HG03457 (cell line): ENCODE measurements around the gene MINDY4.

Source experiments
- ATAC-seq: cut with Tn5 transposase; IDR thresholded peaks from one replicate; pipeline ENCODE4 v1.9.1; 2021; ENCODE audit warnings: moderate number of reproducible peaks; ENCODE audit not compliant: unreplicated experiment

MINDY4 gene

DNA sequence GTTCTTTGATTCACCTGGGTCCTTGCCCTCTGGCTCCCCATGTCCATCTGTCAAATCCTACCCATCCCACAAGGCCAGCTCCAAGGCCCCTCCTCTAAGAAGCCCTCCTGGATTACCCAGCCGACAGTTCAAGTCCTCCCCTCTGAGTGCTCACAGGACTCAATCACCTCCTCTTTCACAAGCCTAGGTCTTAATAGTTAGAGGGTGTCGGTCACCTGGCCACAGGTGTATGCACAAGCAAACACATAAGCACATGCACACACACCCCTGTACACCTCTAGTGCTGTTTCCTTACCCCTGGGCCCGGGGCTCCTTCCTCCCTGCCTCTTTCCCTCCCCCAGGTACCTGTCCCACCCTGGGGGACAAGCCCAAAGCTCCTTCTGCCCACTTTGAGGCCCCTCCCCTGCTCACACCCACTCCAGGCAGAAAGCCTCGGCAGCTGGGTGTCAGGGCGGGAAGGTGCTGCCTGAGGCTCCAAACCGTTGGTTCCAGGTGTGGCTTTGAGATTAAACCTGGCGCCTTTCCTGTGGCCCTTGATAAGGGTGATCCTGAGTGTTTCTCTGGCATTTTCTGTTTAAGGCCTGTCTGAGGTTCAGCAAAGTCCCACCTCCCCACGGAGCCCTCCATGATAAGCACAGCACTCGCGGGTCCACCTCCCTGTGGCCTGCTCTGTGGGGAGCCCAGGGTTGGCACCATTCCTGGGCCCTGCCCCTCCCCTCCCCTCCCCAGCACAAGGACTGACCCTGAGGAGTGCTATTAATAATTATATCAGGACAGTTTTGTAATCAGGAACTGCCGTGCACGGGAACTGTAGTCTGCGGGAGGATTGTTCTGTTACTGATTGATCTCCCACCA, 125.8 kb downstream of the MINDY4 start:
- no peak for ATAC-seq

DNA sequence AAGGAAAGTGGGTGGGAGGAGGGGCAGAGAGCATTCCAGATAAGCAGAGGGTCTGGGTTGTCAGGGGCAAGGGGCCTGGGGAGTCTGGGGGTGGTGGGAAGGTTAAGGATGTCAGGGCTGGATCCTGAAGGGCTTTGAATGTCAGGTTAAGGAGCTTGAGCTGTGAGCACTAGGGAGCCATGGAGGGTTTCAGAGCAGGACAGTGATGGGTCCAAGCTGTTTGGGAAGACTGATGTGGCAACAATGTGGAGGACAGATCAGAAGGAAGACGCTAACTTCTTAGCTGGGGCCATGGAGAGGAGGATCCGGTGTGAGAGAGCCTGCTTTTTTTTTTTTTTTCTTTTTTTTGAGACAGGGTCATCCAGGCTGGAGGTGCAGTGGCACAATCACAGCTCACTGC, 126.6 kb downstream of the MINDY4 start:
- ATAC-seq: no peak

DNA sequence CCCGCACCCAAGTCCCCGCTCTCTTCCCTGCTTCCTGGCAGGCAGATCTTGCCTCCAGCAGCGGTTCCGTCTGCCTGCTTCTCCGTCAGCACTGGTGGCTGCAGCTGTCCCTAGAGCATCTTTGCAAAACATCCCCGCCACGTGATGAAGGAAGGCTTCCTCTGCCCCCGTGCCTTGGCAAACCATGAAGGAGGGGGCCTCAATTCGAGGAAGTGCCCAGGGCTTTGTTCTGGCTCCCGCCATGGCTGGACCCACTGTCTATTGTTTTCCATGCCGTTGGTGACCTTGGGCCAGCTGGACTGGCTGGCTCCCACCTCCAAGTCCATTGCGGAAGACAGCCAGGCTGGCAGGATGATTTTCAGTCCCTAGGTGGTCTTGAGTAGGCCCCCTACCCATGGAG, 127.2 kb downstream of the MINDY4 start:
- no peak for ATAC-seq

DNA sequence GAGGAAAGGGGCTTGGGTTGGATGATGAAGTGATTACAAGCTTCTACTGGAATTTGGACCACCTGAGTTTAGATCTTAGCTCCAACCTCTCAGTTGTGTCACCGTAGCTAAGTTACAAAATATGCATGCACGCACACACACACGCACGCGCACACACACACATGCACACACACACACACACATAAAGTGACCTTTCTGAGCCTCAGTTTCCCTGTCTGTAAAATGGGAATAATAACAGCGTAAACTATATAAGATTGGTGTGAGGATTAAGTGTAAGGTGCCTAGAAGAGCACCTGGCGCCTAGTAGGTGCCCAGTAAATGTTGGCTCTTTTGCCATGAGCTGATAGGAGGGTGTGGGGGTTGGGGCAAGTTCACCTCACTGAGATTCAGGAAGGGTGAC, 127.8 kb downstream of the MINDY4 start:
- no peak for ATAC-seq

DNA sequence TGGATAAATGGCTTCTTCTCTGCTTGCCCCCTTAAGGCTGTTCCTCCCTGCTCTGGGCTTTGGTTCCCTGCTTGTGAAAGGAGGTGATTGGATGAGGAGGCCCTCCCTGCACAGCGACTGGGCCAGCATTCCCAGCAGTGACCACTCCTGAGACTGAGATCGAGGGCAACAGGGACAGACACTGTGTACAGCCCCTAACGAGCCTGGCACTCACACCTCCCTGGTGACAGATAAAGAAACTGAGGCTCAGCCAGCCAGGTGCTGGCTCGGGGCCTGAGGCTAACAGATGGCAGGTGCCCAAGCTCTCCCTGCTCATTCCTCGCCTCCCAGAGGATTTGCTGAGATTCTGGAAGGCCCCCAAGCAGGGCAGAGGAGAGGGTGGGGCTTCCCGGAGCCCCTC, 128.4 kb downstream of the MINDY4 start:
- ATAC-seq: no peak

DNA sequence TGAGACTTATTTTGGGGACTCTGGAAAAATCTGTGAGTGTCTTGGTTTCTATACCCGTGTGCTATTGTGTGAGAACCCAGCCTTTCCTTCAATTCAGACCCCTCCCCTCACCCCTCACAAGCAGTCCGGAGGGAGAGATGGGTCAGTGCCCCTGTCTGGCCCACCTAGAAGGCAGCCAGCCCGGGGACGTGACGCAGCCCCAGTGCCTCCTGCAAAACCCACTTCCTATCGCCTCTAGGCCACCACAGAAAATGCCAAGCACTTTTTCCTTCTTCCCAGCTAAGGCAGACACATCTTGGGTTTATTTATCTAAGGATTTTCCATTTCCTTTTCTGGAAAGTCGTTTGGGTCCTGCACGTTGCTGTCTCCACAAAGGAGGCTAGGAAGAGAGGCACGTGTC, 128.8 kb downstream of the MINDY4 start:
- ATAC-seq: no peak

DNA sequence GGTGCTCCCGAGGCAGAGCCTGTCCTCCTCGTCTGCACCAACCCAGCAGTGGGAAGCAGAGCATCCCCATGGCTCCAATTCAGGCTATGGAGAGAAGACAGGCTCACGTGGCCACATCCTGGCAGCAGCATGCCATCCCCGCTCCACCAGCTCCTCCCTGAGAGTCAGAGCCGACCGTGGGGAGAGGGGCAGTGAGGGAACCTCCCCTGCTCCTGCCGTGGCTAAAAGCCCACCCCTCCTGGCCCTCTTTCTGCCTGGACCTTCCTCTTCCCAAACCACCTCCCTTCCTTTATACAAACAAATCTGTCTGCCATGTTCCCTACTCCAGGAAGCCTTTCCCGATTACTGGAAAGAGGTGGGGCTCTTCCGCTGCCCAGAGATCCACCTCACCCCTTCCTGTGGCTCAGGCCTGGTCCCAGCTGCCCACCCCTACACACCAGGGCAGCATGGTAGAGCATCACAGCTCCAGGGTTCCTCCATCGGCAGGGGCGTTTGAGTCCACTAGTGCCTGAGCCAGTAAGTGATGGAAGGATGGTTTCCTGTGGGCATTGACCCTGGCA, 129.7 kb downstream of the MINDY4 start:
- no peak for ATAC-seq

DNA sequence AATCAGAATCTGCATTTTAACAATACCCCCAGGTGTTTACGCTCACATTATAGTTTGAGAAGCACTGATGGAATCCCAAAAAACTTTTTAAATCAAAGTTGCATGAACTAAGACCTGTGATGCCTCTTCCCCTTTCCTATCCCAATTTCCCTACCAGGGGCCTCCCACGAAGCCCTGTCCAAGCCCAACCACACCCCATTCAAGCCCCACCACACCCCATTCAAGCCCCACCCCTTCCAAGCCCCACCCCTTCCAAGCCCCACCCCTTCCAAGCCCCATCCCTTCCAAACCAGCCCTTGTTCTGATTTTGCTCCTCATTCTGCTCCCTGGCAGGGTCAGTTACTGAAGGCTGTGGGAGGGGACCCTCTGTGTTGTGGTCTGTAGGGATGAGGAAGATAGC, 130.6 kb downstream of the MINDY4 start:
- no peak for ATAC-seq

DNA sequence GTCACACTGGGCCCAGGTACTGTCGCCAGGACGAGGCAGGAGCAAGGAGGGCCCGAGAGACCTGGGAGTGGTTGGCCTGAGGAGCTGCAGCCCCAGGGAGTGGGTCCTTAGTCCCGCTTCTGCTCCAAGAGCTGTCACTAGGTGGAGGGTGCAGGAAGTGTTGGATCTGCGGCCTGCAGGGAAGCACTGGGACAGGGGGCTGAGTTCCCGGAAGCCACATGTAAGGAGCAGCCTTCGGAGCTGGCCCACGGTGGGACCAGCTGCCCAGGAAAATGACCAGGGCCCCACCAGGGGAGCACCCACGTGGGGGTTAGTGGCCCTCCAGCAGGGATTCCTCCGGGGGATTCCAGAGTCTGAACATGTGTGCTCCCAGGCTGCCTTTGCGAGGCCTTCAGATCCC, 131.2 kb downstream of the MINDY4 start:
- ATAC-seq: no peak

DNA sequence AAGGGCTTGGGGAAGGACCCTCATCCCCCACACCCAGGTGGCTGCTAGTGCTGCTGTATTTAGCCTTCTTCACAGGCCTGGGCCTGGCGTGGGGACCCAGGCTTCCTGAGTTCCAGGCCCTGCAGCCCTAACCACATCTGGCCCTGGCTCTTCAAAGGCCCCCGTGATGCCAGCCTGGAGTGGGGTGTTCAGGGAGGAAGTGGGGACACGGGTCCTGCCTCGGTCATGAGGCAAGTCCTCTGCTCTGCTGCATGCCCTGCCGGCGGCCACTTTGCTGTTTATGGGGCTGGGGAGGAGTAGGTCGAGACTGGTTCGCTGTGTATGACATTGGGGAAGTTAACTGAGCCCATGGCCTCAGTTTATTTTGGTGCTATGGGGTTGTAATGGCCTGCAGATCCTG, 131.9 kb downstream of the MINDY4 start:
- ATAC-seq: no peak

DNA sequence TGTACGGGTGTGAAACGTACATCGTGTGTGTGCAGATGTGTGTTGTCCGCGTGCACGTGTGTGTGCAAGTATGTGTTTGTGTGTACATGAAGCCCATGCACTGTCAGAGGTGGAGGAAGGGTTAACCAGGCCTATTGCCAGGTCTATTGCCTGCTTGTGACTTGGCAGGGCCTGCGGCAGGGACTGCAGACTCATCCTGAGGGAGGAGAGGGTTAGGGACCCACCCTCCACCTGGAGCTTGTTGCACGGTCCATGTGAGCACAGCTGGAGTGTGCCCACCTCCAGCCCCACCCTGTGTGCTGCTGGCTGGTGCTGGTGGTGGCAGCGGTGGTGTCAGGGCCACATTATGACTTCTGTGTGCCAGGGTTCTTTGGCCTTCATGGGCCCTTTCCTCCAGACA, 133.3 kb downstream of the MINDY4 start:
- no peak for ATAC-seq

DNA sequence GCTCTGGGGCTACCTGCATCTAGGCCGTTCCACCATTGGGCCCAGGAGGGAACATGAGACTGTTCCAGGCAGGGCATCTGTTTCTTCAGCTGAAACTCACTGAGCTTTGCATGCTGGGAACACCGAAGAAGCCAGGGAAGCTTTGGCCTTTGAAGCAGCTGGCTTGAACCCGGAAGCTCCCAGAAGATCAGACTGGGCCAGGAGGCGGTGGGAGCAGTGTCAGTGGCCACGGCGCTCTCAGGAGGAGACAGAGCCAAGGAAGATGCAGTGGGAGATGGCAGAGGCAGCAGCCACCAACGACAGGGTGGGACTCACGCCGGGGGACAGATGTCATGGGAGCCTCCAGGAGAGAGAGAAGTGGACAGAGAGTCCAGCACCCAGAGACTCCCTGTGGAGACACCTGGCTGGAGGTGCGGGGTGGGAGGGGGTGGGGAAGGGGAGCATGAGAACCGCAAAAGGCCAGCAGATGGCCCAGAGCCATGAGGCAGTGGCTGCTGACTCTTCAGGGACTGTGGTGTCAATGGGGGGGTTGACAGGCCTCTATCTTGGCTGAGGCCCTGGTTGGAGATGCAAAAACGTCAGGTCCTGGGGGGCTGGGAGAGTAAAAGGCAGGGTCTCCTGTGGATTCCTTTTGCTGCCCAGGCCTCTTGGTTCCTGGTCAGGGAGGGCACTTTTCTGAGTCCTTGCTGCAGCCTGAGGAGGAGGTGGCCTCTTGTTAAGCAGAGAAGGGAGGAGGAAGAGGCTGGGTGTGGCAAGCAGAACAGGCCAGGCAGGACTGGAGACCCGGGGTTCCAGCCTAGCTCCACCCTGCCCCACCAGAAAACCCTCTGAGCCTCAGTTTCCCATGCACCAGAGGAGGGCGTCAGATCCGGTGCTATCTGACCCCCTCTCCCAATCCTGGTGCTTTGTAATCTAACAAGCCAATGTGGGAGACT, 134.1 kb downstream of the MINDY4 start:
- no peak for ATAC-seq

DNA sequence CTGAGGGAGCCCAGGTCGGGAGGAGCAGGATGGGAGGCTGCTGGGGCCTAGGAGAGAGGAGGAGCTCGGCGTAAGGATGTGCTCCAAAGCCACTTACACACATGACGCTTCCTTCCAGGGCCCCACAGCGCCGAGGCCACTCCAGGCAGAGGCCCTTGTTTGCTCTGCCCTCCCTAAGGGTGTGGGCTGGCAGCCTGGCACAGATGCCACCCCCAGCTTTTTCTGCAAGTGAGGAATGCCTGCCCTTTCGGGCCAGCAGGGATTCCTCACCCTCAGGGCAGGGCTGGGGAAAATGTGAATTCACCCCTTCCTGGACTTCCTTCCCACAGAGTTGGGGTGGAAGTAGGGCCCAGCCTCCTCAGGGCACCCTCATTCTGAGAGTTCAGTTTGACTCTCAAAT, 134.8 kb downstream of the MINDY4 start:
- no peak for ATAC-seq

DNA sequence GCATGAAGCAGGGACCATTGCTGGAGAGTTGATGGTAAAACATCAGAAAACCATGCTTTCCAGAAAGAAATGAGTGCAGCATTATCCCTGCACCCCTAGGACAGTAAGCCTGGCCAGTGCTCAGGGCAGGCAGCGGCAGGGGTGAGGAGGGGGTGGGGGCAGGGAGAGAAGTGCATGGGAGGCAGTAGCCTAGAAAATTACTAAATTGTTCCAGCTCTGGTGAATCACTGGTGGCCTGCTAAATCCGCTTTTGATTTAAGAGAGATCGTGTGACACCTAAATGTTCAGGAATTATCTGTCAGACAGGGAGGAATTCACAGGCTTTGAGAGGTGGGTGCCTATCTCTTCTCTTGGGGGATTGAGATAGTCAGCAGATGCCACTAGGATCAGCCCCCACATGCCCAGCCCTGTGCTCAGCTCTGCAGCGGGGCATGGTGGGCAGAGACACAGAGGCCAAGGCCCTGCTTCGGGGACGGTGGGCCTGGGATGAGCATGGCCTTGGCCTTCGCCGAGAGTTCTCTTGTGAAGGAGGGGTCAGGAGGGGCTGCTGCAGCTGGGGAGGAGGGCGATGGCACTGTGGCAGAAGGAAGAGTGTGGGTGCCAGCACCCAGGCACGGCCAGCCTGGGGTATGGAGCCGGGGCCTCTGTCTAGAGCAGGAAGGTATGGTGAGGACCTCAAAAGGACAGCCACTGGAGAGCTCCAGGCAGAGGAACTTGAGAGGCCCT, 135.5 kb downstream of the MINDY4 start:
- ATAC-seq: no peak

DNA sequence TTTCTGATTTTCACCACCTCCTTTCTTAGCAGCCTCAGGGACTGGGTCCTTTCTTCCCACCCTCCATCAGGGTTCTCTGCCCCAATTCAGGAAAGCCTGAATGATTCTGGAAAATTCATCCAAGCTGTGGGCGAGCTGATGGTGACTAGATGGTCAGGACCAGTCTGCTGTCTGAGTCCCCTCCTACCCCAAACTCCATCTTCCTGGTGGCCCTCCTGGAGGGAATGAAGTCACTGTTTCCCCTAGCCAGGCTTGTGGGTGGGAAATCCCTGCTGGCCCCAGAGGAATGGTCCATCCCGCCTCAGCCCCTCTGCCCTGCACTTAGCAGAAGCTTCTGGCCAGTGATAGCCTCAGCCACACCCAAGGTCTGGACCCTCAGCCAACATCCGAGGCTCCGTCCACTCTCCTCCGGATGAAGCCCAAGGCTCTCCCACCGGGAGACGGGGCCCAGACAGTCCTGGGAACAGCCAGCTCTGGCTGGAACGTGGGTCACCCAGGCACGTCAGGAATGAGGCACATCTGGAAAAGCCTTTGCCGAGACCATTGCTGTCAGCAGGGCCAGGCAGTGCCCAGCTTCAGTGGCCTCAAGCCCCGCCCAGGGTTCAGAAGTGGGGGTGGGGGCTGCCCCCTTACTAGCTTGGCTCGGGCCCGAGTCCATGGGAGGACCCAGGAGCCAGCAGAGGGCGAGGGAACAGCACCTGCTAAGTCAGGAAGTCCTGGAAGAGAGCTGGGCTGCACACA, 136.5 kb downstream of the MINDY4 start:
- no peak for ATAC-seq

DNA sequence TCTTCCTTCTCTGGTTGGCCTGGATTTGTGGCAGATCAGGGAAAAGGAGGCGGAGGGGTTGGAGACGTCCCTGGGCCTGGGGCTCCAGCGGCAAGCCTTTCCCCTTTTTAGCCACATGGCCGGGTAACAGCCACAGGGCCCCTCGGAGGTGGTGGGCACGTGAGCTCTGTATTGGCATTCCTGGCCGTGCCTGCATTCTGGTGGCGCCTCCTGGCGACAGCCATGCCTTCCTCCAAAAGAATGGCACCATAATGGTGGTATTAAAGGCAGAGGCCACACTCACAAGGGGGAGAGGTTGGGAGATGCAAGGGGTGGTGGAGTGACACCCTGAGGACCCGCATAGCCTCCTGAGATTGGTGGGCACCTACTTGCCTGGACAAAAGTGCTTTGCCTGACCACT, 137.5 kb downstream of the MINDY4 start:
- ATAC-seq: no peak

DNA sequence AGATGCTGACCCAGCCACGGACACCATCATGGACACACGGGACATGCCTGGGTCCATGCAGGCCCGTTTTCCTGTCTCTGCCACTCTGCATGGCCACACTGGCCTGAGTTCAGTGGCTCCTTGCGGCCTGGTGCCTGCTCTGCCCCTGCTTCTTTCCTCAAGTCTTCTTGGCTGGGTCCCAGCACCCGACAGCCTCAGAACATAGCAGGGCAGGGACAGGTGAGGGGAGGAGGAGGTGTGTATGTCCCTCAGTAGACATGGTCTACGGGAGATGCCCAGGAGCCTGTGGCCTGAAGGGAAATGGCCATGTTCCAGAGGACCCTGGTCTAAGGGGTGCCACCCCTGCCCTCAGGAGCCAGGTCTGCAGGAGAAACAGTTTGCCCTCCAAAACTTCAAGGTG, 138.2 kb downstream of the MINDY4 start:
- no peak for ATAC-seq

DNA sequence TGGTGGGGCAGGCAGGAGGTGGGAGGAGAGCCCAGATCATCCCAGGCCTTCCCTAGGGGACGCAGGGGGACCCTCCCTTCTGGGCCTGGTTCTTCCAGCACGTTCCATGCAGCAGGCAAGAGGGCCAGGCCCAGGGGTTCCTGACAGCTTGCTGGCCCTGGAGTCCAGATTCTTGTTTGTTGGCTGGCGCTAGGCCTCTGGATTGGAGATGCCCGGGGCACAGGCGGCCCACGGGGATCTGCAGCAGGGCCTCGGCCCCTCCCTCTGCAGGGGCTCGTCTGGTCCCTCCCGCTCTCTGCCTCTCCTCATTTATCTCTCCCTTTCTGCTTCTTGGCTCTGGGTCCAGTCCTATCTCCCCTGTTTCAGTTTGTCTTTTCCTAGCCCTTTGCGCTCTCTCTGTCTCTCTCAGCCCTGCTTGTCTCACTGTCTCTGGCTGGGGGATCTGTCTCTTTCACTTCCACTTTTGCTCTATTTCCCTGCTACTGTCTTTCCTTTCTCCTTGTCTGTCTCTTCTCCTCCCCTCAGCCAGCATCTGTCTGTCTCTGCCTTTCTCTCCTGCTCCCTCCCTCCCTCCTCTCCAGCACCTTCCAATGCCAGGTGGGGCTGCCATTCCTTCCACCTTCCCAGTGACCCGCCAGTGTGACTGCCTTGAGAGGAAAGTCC, 139.3 kb downstream of the MINDY4 start:
- no peak for ATAC-seq

DNA sequence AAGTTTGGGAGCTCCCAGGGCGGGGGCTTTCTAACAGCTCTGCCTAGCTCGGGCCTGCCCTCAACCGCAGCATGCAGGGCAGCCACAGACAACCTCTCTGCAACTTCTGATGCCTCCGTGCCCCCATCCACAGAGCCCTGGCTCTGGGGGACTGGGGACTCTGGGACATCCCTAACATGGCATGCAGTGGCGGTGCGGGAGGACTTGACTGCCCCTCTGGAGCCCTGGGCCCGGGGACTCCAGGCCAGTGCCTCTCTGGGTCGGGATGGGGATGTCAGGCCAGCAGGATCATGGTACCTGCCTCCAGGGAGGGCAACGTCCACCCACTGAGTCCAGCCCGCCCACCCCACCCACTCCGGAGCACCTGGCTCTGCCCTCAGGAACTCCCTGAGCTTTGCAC, 139.9 kb downstream of the MINDY4 start:
- no peak for ATAC-seq

DNA sequence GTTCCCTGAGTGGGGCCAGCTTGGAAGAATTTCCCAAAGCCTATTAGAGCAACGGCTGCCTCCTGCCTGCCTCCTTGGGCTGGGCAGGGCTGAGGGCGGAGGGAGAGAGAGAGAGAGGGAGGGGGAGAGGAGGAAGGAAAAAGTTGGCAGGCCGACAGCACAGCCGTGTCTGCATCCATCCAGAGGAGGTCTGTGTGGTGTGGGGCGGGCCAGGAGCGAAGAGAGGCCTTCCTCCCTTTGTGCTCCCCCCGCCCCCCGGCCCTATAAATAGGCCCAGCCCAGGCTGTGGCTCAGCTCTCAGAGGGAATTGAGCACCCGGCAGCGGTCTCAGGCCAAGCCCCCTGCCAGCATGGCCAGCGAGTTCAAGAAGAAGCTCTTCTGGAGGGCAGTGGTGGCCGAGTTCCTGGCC, 140.3 kb downstream of the MINDY4 start, which contains the start of gene AQP1:
Gene AQP1 (plus strand): TSS at position 293 of the 409 bp plus-strand sequence. CDS start 57 bp downstream, at position 350.
- no peak for ATAC-seq
